Fibroblast of pulmonary artery (primary cell): ENCODE results near the gene IL4R.

Experiments
- DNase-seq: peaks from one replicate; pipeline ENCODE4 v3.0.0-alpha.2; 2010; ENCODE audit warnings: low read depth
- H3K4me3 ChIP-seq: replicated peaks from 2 replicates; pipeline ENCODE4 v1.5.1; 2011; ENCODE audit warnings: low read depth, mild to moderate bottlenecking, control low read depth, low read length, moderate library complexity
- CTCF ChIP-seq: IDR thresholded peaks from 2 replicates; pipeline ENCODE4 v1.5.1; 2011; ENCODE audit warnings: mild to moderate bottlenecking, control low read depth, low read length, inconsistent platforms; ENCODE audit errors: missing control alignments

Gene IL4R

GRCh38 chr16:27303256-27304100 is 10.3 kb upstream of the IL4R start:
- DNase-seq: no peak
- no peak overlapping the region for H3K4me3 ChIP-seq

GRCh38 chr16:27304102-27304501 is 9.7 kb upstream of the IL4R start:
- H3K4me3 ChIP-seq: no peak overlapping the region
- DNase-seq: no peak
- no peak for TF ChIP-seq CTCF

More at GRCh38 chr16:27303256-27304100, 10.3 kb upstream of the IL4R start:
- no peak for TF ChIP-seq CTCF

GRCh38 chr16:27304881-27305745 is 8.7 kb upstream of the IL4R start:
- DNase-seq: peak; percentile 76

GRCh38 chr16:27305839-27306442 is 7.8 kb upstream of the IL4R start:
- DNase-seq: no peak
- H3K4me3 ChIP-seq: no peak overlapping the region
- no peak for TF ChIP-seq CTCF

More at GRCh38 chr16:27304881-27305745, 8.7 kb upstream of the IL4R start:
- no peak overlapping the region for H3K4me3 ChIP-seq
- TF ChIP-seq CTCF: no peak

- H3K4me3 ChIP-seq: no peak overlapping the region
These were observed 5.0 kb upstream of the IL4R start for GRCh38 chr16:27308792-27309191.

More at GRCh38 chr16:27308792-27309191, 5.0 kb upstream of the IL4R start:
- no peak for DNase-seq
- TF ChIP-seq CTCF: no peak
